GM12878 (cell line): ENCODE data around the gene APOBEC3B.

ENCODE experiments used
- CHD4 ChIP-seq: fragments of 200-600 bp; sonication (generic); IDR thresholded peaks from 2 replicates; pipeline ENCODE4 v1.6.1; 2016; ENCODE audit warnings: mild to moderate bottlenecking
- ETV6 ChIP-seq, 2 experiments: fragments of 450-650 bp in 1 of 2; IDR thresholded peaks in 1 of 2; conservative IDR thresholded peaks in 1 of 2; 2 replicates each; pipeline ENCODE4 v1.6.1; 2014; ENCODE audit warnings: antibody characterized with exemption in 1 of 2, borderline replicate concordance in 1 of 2, low read depth in 1 of 2, mild to moderate bottlenecking in 1 of 2, moderate library complexity in 1 of 2
- EZH2 ChIP-seq: IDR thresholded peaks from 2 replicates; pipeline ENCODE4 v1.6.1; 2012; ENCODE audit warnings: low read depth, mild to moderate bottlenecking, control low read depth, inconsistent platforms, low read length, borderline replicate concordance; ENCODE audit not compliant: control insufficient read depth
- FOS ChIP-seq: IDR thresholded peaks from 3 replicates; pipeline ENCODE4 v1.6.1; 2011; ENCODE audit warnings: borderline replicate concordance; ENCODE audit not compliant: insufficient read length; ENCODE audit errors: extremely low read depth
- POLR2AphosphoS5 ChIP-seq: IDR thresholded peaks from 2 replicates; pipeline ENCODE4 v1.6.1; 2011; ENCODE audit warnings: mild to moderate bottlenecking, low read length, inconsistent platforms
- RFX5 ChIP-seq: IDR thresholded peaks from 2 replicates; pipeline ENCODE4 v1.6.1; 2011; ENCODE audit warnings: low read depth, low read length, improper control_type of control experiment
- SP1 ChIP-seq: IDR thresholded peaks from one replicate; pipeline ENCODE4 v1.6.1; 2011; ENCODE audit warnings: low read depth, low read length
- SREBF2 ChIP-seq: IDR thresholded peaks from 2 replicates; pipeline ENCODE4 v1.6.1; 2012; ENCODE audit warnings: mild to moderate bottlenecking, low read length
- TCF7 ChIP-seq: IDR thresholded peaks from 2 replicates; pipeline ENCODE4 v1.6.1; 2014; ENCODE audit warnings: antibody characterized with exemption, borderline replicate concordance
- ZNF24 ChIP-seq: fragments of 450-650 bp; IDR thresholded peaks from 2 replicates; pipeline ENCODE4 v1.6.1; 2017; ENCODE audit warnings: antibody characterized with exemption, mild to moderate bottlenecking
- TF ChIP-seq, protein P1 (sequence below), 3 experiments: IDR thresholded peaks in 2 of 3; conservative IDR thresholded peaks in 1 of 3; 2 replicates each; pipeline ENCODE4 v1.5.1; 2011; ENCODE audit warnings: low read depth in 3 of 3, low read length in 3 of 3, mild to moderate bottlenecking in 3 of 3, control low read depth in 2 of 3, moderate library complexity in 2 of 3, inconsistent platforms in 1 of 3, mixed read lengths in 1 of 3; ENCODE audit not compliant: control insufficient read depth in 2 of 3, insufficient read depth in 1 of 3; ENCODE audit errors: extremely low read depth in 1 of 3
- TF ChIP-seq, protein P2 (sequence below): fragments of 450-650 bp; IDR thresholded peaks from 2 replicates; pipeline ENCODE4 v1.6.1; 2017; ENCODE audit warnings: antibody characterized with exemption, mild to moderate bottlenecking, moderate library complexity

DNA sequence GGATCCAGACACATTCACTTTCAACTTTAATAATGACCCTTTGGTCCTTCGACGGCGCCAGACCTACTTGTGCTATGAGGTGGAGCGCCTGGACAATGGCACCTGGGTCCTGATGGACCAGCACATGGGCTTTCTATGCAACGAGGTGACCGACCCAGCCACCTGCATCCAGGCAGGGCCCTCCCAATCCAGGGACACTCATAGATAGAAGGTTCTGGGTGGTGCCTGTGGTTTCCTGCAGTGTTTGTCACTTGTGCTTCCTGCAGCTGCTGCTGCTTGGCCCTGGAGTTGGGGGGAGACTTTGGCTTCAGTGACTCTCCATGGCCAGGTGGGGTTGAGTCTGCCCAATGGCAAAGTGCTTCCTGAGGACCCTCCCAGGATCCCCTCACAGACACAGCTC lies 7.3 kb downstream of the APOBEC3B start:
- TF ChIP-seq TCF7 (no peak), EZH2 (no peak), SREBF2 (no peak), FOS (no peak), ETV6 (conservative IDR thresholded peaks at IDR 0.05 in 1 of 2, IDR thresholded peaks at IDR 0.05 in 1 of 2; ENCODE audit: borderline replicate concordance in 1 of 2, low read depth in 1 of 2) (no peak), POLR2AphosphoS5 (no peak), RFX5 (no peak), SP1 (no peak), ZNF24 (no peak), CHD4 (no peak)
- TF ChIP-seq, protein P1, sequence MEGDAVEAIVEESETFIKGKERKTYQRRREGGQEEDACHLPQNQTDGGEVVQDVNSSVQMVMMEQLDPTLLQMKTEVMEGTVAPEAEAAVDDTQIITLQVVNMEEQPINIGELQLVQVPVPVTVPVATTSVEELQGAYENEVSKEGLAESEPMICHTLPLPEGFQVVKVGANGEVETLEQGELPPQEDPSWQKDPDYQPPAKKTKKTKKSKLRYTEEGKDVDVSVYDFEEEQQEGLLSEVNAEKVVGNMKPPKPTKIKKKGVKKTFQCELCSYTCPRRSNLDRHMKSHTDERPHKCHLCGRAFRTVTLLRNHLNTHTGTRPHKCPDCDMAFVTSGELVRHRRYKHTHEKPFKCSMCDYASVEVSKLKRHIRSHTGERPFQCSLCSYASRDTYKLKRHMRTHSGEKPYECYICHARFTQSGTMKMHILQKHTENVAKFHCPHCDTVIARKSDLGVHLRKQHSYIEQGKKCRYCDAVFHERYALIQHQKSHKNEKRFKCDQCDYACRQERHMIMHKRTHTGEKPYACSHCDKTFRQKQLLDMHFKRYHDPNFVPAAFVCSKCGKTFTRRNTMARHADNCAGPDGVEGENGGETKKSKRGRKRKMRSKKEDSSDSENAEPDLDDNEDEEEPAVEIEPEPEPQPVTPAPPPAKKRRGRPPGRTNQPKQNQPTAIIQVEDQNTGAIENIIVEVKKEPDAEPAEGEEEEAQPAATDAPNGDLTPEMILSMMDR (IDR thresholded peaks at IDR 0.05 in 2 of 3, conservative IDR thresholded peaks at IDR 0.05 in 1 of 3; ENCODE audit: control insufficient read depth in 2 of 3, extremely low read depth in 1 of 3, insufficient read depth in 1 of 3, low read depth in 3 of 3, low read length in 3 of 3), result no peak
- TF ChIP-seq, protein P2, sequence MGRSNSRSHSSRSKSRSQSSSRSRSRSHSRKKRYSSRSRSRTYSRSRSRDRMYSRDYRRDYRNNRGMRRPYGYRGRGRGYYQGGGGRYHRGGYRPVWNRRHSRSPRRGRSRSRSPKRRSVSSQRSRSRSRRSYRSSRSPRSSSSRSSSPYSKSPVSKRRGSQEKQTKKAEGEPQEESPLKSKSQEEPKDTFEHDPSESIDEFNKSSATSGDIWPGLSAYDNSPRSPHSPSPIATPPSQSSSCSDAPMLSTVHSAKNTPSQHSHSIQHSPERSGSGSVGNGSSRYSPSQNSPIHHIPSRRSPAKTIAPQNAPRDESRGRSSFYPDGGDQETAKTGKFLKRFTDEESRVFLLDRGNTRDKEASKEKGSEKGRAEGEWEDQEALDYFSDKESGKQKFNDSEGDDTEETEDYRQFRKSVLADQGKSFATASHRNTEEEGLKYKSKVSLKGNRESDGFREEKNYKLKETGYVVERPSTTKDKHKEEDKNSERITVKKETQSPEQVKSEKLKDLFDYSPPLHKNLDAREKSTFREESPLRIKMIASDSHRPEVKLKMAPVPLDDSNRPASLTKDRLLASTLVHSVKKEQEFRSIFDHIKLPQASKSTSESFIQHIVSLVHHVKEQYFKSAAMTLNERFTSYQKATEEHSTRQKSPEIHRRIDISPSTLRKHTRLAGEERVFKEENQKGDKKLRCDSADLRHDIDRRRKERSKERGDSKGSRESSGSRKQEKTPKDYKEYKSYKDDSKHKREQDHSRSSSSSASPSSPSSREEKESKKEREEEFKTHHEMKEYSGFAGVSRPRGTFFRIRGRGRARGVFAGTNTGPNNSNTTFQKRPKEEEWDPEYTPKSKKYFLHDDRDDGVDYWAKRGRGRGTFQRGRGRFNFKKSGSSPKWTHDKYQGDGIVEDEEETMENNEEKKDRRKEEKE, result no peak
